HL-60 (cell line): Measurements from ENCODE around the gene TTC16.

Experiments
- CTCF ChIP-seq: IDR thresholded peaks from one replicate; pipeline ENCODE4 v1.5.1; 2011; ENCODE audit warnings: low read length, control low read depth, inconsistent platforms; ENCODE audit not compliant: insufficient read depth
- POLR2AphosphoS5 ChIP-seq: IDR thresholded peaks from 2 replicates; pipeline ENCODE4 v1.6.1; 2012; ENCODE audit warnings: low read depth
- REST ChIP-seq: IDR thresholded peaks from 2 replicates; pipeline ENCODE4 v1.6.1; 2012; ENCODE audit warnings: low read depth; ENCODE audit not compliant: insufficient replicate concordance

- TF ChIP-seq POLR2AphosphoS5, result no peak
- no peak for TF ChIP-seq CTCF
- no peak for TF ChIP-seq REST
These were observed 9.0 kb upstream of the TTC16 start, which contains the start of gene CFAP157 for GRCh38 chr9:127706836-127707241.
